GM15510 (cell line): ENCODE measurements around the gene MAPKAP1.

Source experiments
- POLR2A ChIP-seq: IDR thresholded peaks from 3 replicates; pipeline ENCODE4 v1.6.1; 2011; ENCODE audit warnings: borderline replicate concordance; ENCODE audit not compliant: insufficient read length; ENCODE audit errors: extremely low read depth

The MAPKAP1 gene

GRCh38 chr9:125536167-125536772, 170.7 kb downstream of the MAPKAP1 start:
- no peak for TF ChIP-seq POLR2A

GRCh38 chr9:125534971-125535701, 171.9 kb downstream of the MAPKAP1 start:
- TF ChIP-seq POLR2A = no peak

- TF ChIP-seq POLR2A = no peak
Observed at GRCh38 chr9:125532812-125533594, 174.0 kb downstream of the MAPKAP1 start.

DNA sequence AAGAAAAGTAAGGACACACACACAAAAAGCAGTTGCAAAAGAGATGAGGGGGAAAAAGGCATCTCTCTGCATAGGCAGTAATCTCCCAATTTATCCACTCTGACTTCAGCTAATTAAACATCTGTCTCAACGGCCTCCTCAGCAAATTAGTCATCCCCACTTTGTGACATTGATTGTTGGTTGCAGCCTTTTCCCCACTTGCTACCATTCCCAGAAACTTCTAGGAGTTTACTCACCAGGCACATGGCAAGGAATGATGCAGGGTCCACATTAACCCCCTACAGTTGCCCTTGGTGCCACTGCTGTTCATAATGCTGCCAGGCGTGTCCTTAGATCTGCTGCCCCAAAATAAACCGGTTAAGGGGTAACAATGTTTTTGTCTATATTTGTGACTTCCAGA, 174.6 kb downstream of the MAPKAP1 start:
- TF ChIP-seq POLR2A = no peak

DNA sequence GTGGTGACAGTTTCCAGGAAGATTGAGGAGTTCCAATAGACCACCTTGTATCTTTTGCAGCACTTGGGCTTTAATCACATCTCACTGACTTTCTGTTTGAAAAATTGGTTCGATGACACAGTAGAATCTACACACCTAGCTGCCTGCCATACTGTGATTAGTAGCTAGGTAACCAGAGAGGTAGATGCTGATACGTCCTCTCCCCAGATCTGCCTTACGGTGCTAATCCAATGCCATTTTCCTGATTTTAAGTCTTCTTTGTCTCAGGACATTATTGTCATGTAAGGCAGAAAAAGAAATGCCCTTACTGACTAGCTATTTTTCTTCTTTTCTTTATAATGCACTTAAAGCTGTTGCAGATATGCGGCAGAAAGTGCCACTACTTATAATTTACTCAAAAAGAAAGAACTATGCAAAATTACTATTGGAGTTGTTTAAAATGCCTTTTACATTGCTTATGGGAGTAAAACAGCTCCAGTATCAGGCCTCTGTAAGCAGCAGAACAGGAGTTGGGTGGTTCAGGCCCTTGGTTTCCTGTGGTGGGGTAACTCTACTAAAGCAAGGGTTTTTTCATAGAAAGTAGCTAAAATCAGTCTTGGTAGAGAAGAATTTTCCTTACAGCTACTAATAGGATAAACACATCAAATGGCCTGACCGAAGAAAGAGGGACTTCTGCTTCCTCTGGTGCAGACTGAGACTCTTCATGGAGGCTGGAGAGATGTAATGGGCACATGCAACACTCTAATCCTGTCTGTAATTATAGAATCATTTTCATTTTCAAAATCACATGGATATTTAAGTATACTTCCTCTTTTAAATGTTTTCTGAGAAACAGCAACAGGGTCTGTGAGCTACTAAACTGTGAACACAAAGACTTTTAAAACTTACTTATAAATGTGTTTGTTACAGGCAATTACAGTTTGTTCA, 177.2 kb downstream of the MAPKAP1 start:
- TF ChIP-seq POLR2A = no peak

- TF ChIP-seq POLR2A = no peak
Observed at GRCh38 chr9:125529107-125529506, 177.9 kb downstream of the MAPKAP1 start.

- no peak for TF ChIP-seq POLR2A
Observed at GRCh38 chr9:125527471-125528002, 179.5 kb downstream of the MAPKAP1 start.

DNA sequence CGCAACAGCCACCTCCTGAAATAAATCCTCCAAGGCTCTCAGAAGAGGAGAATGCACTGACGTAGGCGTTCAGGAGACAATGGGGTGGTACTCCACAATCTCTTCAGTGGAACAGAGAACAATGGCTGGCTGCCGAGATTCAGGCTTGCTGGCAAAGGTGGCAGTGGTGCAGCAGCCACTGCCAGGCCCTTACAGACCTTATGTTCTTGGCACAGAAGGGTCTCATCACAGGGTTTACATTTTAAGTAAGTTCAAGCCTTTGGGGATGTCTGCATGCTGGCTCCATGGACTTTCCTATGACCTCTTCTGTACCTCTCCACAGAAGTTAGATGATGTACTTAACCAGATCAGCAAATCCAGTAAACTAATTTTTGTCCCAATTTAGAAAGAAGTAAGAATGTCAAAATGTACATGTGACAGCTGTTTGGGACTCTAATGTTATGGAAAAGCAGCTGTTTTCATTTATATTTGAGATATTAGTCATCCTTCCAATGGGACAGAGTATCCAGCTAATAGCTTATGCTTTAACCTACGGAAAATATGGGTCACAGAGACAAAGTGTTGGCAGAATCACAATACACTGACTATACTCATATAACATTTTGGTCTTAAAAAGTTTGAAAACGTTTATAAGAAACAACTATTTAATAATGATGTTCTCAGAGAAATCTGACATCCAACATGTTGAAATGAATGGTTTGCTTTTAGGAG, 180.9 kb downstream of the MAPKAP1 start:
- TF ChIP-seq POLR2A = no peak

DNA sequence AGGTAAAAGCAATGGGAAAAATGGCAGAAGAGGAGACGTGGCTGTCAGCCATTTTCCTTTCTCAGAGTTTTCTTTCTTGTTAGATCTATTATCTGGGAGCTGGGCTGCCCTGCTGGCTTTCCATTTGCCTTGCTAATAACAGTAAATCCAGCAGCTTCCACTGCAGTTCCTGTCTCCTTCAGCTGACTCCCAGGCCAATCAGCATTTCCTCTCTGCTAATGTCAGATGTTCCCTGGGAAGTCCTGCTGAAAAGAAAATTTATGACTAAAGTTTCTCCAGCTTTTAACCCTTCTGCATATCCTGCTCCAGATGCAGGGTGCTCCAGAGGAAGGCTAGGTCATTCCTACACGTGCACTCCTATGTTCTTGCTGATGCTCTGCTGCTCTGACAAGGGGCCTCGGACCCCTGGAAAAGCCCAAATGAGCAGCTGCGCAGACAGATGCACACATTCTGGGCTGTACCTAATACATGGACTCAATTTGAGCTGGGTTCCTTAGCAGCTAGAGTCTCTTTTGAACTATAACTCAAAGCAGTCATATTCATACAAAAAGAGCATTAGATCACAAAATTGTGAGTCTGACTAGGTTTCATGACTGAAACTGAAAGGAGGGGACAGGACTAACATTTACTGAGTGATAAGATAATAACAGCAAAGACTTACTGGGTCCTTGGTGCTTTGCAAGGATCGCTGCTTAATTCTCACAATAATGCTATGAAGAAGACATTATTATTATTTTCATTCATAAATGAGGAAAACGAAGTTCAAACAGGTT, 182.2 kb downstream of the MAPKAP1 start:
- no peak for TF ChIP-seq POLR2A

DNA sequence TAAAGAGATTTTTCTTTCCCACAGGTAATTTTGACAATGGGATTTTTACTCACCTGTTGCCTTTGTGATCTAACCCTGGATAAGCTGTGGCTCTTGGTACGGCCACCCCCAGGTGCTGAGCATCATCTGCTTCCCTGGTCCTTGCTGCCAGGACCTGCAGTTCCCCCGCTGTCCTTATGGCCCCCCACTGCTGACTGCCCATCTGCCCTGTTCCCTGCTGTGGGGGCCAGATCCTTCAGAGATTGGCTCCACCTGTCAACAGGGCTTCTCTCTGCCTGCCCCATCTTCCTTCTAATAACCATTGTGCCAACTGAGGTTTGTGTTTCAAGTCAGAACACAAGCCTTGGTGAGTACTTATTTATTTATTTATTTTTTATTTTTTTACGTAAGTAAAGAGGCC, 183.3 kb downstream of the MAPKAP1 start:
- no peak for TF ChIP-seq POLR2A

- TF ChIP-seq POLR2A = no peak
Observed at GRCh38 chr9:125522328-125522725, 184.7 kb downstream of the MAPKAP1 start.

GRCh38 chr9:125521462-125522327, 185.3 kb downstream of the MAPKAP1 start:
- TF ChIP-seq POLR2A = no peak
